GM21390 (cell line): Measurements from ENCODE around the gene ZNF831.
A peak's percentile ranks its signal among the peaks of the same experiment; 100 is the strongest.

Experiments used
- ATAC-seq: cut with Tn5 transposase; IDR thresholded peaks from one replicate; pipeline ENCODE4 v1.9.1; 2021; ENCODE audit not compliant: unreplicated experiment

Gene ZNF831

GRCh38 chr20:59163631-59164530, at the start of gene ZNF831:
TSS of gene ZNF831 (plus strand) at chr20:59163821. CDS start at chr20:59191020, 27,199 bp downstream.
- peak; percentile 34 for ATAC-seq

- ATAC-seq: no peak
Observed at GRCh38 chr20:59117526-59117925, 46.1 kb upstream of the ZNF831 start.

- ATAC-seq: no peak
Observed at GRCh38 chr20:59118855-59119254, 44.8 kb upstream of the ZNF831 start.

GRCh38 chr20:59120491-59120890, 43.1 kb upstream of the ZNF831 start:
- no peak for ATAC-seq

GRCh38 chr20:59120919-59121318, 42.7 kb upstream of the ZNF831 start:
- no peak for ATAC-seq

GRCh38 chr20:59121714-59122565, 41.7 kb upstream of the ZNF831 start:
- no peak for ATAC-seq

GRCh38 chr20:59122566-59122919, 41.1 kb upstream of the ZNF831 start:
- no peak for ATAC-seq

- ATAC-seq: no peak
Observed at GRCh38 chr20:59123011-59123677, 40.5 kb upstream of the ZNF831 start.

GRCh38 chr20:59123678-59124255, 39.9 kb upstream of the ZNF831 start:
- no peak for ATAC-seq

GRCh38 chr20:59124296-59125029, 39.2 kb upstream of the ZNF831 start:
- ATAC-seq: no peak

GRCh38 chr20:59125332-59125731, 38.3 kb upstream of the ZNF831 start:
- no peak for ATAC-seq

- ATAC-seq: no peak
Observed at GRCh38 chr20:59125836-59126235, 37.8 kb upstream of the ZNF831 start.

GRCh38 chr20:59127839-59128238, 35.8 kb upstream of the ZNF831 start:
- ATAC-seq: no peak

GRCh38 chr20:59131551-59132285, 31.9 kb upstream of the ZNF831 start:
- no peak for ATAC-seq

- ATAC-seq: no peak
Observed at GRCh38 chr20:59134182-59134581, 29.4 kb upstream of the ZNF831 start.

GRCh38 chr20:59135093-59135492, 28.5 kb upstream of the ZNF831 start:
- ATAC-seq: no peak

- no peak for ATAC-seq
Observed at GRCh38 chr20:59136027-59136426, 27.6 kb upstream of the ZNF831 start.

GRCh38 chr20:59137532-59137931, 26.1 kb upstream of the ZNF831 start:
- no peak for ATAC-seq

GRCh38 chr20:59138114-59138748, 25.4 kb upstream of the ZNF831 start:
- ATAC-seq: no peak
